HG03575 (cell line): ENCODE results near the gene KRTAP10-2.

ENCODE experiments used
- ATAC-seq: cut with Tn5 transposase; IDR thresholded peaks from one replicate; pipeline ENCODE4 v1.9.1; 2021; ENCODE audit not compliant: unreplicated experiment, insufficient number of reproducible peaks, low FRiP score; ENCODE audit errors: extremely low read depth

Gene KRTAP10-2

DNA sequence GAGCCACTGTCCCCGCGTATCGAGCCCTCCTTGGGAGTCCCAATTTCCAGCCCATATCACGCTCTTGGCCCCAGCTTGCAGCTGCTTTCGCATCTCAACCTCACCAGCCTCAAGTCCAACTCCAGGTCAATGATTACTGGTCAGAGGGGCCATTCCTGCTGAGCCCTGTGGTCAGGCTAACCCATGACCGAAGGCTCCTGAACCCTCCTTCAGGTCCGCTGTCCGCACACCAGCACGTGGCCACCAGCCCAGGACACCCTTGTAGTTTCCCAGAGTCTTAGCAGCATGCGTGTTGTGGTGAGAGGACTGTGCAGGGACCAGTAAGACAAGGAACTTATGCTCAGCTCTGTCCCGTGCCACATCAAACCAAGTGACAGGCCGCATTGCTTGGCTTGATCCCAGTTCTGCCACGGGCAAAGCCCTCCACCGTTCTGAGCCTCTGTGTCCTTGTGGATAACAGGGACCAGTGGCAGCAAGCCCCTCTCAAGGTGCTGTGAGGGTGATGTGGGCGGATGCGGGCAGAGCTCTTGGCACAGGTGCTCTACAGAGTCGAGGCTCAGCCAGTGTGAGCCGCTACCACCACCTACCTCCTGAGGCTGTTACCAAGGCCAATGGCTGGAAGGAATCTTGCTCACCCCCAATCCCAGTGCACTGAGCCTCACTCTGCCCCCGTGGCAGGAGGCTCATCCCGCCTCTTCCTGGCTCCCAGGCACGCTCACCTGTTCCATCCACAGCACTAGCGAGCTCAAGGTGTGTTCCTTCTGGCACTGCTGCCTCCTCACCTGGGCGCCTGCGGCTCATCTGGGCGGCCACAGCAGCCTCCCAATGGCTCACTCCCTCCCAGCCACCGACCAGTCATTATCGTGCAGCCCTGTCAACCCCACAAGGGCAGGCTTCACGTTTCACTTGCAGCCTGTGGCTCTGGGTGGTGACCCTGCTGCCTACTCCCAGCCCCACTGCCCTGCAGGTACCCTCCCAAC, 31.7 kb downstream of the KRTAP10-2 start:
- ATAC-seq: no peak

DNA sequence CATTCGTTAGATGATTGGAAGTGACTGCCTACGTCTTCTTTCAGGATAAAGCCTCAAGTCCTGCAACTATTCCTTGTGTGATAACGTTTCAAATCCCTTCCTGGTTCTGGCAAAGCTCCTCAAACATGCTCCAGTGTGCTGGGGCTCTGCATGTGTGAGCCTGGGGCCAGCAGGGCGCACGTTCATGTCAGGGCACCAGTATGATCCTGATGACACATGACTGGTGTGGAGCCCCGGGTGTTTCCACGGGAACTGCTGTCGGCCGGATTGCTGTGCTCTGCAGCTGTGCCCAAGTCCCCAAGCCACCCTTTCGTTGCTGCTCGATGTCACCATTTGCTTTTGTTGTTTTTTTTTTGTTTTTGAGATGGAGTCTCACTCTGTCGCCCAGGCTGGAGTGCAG, 32.6 kb downstream of the KRTAP10-2 start:
- no peak for ATAC-seq

DNA sequence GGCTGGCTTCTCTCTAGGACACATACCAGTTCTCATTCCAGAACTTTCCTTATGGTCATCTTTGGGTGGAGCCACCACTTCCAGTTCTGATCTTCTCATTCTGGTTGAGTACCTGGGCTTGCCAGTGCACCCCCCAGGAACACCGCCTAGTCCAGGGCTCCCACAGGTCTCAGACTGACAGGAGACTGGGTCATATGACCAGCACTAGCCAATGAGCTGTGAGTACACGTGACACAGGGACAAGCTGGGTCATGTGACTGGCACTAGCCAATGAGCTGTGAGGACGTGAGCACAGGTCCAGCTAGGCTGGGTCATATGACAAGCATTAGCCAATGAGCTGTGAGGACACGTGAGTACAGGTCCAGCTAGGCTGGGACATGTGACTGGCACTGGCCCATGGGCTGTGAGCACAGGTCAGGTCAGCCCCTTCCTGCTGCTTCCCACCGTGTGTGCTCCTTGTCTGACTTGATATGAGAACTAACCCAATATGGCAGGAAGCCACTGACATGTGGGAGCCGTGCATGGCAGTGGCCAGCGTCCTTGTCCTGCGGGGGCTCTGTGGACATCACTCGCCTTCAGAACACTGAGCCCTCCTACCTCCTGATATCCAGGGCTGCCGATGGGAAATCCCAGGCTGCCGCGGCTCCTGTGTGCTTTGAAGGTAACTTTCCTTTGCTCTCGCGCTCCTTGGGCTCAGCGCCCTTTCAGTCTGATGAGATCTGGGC, 34.0 kb downstream of the KRTAP10-2 start:
- ATAC-seq: no peak

DNA sequence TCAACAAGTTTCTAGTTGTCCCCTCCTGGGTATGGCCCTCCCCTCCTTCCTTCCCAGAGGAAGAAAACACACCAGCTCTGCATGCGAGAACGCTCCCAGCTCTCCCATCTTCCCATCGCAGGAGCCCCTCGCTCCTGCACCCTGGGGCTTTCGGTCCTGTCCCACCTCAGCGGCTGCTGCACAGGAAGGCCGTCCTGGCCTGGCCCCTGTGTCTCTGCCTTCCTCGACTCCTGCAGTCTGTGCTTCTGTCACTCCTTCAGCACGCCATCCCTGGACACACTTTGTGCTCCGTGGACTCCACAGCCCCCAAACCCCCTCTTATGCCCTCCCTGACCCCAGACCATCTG, 34.5 kb downstream of the KRTAP10-2 start:
- ATAC-seq: no peak

DNA sequence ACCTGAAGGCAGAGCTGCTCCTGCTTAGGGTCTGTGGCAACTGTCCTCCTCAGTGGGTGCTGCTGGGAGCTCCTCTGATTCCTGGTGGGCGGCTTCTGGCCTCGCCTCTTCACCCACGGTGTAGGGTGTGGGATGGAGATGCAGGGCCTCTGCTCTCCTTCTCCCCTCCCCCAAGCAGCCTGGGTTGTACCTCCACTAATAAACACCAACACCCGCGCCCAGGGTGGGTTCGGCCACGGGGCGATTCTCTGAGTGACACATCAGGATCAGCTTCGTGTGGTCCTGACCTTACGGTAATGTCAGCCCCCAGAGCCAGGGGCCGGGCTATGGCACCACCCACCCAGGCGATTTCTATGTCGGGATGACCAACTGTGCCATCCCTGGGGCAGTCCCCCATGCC, 35.0 kb downstream of the KRTAP10-2 start:
- ATAC-seq: no peak

DNA sequence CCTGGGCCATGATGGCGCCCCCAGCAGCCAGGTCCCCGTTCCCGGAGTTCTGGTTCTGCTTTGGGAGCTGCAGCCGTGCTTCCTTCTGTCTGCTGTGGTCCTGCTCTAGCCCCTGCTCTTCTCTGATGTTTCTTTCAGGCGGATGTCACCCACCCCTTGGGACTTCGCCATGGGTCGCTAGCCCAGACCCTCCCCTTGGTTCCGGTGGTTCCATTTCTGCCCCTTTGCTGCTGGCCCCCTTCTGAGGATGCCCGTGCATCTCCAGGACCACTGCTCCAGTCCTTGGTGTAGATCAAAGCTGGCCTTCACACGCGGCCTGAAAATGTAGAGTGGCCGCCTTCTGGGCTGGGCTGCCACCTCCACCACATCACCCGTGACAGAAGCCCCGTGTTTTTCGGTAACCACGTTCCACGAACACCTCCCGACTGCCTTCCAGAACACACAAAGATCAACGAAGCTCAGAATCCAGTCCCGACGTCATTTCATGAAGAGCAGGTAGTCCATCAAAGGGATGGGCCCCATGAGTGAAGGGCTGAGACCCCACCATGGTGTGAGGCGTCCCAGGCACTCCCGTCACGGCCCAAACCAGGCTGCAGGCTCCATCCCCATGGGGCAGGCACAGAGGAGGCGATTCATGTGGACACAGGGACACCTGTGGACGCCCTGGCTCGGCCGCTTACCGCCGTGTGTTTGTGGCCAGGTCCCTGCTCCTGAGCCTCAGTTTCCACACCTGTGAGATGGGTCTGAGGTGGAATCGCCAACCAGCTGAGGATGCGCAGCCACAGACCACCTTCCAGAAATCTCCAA, 35.7 kb downstream of the KRTAP10-2 start:
- no peak for ATAC-seq

DNA sequence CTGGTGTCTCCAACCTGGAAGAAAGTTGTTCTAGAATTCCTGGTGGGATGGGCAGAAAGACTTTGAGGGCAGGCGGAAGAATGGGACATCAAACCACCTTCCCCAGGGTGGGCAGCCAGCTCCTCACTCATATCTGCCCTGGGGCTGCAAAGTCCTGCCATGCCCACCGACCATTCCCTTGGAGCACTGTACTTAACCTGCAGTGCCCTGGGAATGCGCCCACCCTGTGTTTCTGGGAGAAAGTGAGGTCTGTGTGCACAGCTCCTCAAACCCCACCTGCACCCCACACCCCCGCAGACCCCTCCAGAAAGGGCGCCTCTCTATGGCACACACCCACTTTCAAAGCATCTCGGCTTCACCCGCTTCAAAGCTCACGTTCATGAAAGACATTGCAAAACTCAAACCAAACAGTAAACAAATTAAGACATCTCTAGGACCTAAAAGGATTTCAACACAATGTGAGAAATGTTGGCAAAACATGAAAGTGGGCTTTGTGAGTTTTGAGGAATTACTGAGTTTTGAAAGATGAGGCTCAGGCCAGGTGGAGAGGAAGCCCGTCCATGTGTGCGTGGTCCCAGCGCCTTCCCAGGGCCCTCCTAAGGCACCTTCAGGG, 36.5 kb downstream of the KRTAP10-2 start:
- no peak for ATAC-seq

DNA sequence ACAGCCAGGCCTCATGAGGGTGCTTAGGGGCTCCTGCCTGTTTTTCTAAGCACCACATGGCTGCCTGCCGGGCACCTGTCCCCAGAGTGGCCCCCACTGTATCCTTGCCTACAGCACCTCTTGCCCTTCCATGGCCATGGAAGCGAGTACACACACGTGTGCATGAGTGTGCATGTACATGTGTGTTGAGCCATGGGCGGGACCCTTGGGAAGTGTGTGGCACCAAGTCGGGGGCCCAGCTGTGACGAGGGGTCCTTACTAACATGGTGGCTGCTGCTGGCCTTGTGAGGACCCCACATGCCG, 37.1 kb downstream of the KRTAP10-2 start:
- no peak for ATAC-seq

DNA sequence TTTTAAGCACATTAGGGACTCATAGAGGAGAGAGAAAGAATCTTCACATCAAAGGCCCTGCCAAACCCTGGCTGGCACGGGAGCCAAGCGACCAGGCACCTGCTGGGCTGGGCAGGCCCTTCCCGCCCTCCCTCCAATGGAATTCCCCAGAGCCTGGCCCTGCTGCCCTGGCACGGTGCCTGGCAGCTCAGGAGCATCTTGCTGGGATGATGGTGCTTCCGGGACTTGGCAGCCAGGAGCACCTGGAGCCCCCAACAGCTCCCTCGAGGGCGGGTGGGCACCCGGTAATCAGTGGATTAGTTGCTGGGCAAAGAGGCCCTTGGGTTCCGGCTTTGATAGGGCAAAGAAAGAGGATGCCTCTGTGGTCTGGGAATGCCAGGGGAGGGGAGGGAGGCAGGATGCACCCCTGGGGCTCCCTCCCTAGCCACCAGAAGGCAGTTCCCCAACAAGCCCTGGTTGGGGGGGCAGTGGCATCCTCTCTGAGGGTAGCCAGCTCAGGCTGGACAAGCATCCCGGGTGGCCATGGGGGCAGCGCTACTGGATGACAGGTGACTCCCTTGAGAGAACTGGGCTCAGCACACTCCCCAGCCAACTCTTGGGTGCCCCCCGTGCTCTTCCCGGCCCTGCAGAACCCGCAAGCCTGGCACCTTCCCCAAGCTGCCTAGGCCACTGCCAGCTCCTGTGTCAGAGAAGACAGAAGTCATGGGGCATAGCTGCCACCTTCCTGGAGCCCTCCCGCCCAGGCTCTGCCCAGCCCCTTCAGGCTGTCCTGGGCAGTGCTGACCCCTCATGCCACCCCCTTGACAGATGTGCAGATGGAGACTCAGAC, 37.7 kb downstream of the KRTAP10-2 start:
- ATAC-seq: no peak

DNA sequence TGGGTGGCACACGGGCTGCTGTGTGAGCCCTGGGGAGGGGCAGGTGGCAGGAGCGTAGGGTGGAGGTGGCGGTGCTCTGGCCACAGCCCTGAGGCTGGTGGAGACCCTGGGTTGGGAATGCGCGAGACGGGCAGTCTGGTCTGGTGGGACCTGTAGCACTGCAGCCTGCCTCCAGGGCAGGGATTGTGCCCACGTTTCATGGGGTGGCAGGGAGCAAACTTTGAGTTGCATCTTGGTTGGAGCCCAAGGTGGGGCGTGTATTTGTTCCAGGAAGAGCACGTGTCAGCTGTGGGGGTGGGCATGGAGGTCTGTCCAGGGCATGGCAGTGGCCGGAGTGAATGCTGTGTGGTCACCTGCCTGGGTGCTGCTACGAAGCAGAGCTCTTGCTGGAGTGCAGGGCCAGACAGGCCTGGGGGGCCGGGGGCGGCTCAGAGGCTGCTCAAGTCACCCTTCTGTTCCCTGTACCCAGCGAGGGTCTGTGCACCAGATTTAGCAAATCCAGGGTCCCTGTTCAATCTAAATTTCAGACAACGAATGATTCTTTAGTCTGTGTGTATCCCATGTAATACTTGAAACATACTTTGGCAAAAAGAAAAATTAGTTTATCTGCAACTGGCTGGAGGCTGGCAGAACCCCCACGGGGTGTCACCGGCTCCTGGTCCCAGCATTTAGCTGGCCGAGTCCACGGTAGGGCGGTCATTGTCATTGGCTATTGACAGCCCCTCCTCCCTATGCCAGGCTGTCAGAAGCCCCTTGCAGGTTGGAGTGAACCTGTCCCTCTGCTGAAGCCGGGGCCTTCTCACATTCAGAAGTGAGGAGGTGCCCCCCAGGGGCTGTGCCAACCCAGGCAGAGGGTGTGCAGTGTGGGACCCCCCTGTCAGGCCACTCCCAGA, 38.6 kb downstream of the KRTAP10-2 start:
- no peak for ATAC-seq

DNA sequence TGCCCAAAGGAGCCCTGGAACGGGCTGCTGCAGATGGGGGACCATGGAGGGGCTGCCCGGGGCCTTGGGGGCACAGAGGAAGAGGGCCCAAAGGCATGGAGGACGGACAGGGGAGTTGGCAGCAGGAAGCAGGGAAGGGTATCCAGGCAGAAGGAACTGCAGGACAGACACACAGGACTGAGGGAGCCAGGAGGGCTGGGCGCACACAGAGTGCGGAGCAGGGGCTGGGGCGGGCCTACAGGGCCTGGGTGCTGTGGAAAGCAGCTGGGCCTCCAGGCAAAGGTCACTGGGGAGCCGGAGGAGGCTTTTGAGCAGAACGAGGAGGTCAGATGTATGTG, 39.4 kb downstream of the KRTAP10-2 start:
- no peak for ATAC-seq

DNA sequence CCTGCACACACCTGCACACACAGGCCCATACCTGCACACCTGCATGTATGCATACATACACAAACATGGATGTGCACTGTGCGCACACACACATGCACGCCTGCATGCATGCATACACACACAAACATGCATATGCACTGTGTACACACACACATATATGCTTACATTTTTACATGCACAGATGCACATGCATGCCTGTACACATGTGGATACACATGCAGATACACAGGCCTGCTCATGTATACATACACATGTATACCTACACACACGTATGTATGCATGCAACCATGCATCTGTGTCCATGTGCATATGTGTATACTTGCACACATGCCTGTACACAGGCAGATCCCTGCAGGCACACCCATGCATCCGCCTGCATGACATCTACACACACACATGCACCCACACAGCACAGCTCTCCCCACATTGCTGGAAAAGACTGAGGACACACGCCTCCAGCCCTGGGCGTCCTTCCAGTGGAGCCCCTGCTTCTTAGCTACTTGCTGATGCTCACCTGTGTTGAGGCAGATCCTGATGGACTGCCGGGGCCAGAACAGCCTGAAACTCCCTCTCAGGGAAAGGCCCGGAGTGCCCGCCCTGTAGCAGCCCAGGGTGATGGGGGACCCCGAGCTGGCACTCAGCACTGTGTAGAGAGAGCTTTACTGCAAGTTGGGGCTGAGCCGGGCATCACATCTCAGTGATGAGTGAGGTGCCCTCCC, 39.9 kb downstream of the KRTAP10-2 start:
- ATAC-seq: no peak

DNA sequence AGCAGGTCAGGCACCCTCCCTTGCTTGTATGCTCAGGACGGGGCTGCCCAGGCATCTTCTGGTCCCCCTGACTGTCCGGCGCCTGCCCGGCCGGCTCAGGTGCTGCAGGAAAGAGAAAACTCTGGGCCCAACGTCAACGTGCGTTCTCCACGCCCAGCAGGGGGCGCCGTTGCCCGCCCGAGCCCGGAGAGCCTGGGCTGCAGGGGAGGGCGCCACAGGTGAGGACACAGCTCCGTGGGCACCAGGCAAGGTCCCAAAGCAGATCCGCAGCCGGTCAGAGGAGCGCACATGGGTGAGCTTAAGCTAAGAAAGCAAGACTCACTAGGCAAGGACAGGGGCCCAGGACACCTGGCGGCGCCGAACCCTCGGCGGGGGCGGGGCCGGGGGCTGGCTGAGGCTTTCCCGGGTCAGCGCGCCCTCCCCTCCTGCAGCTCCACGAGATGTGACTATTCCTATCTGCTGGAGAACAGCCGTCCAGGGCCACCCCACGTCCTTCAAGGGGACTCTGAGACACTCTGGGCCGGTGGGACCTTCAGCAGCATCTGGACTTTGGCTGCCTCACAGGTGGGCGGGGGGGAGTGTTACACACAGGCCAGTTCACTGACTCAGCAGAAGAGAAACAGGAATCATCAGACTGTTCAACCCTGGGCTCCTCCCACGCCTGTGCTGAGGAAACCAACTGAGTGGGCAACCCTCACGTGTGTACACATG, 40.6 kb downstream of the KRTAP10-2 start:
- no peak for ATAC-seq

DNA sequence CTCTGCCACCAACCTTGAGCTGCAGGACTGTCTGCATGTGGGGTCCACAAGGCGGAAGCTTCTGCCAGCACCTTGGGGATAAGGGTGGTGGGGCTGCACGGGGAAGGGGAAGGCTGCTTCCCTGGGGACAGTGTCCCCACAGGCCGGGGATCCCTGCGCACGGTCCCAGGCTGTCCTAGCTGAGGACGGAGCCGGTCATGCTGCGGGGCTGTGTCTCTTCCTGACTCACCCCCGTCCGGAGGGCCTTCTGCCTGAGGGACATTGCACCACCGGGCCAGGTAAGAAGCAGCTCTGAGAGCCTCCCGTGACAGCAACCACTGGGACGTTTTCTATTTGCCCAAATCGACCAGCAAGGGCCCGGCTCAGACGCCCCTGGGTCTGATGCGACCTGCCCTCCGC, 41.2 kb downstream of the KRTAP10-2 start:
- ATAC-seq: no peak

DNA sequence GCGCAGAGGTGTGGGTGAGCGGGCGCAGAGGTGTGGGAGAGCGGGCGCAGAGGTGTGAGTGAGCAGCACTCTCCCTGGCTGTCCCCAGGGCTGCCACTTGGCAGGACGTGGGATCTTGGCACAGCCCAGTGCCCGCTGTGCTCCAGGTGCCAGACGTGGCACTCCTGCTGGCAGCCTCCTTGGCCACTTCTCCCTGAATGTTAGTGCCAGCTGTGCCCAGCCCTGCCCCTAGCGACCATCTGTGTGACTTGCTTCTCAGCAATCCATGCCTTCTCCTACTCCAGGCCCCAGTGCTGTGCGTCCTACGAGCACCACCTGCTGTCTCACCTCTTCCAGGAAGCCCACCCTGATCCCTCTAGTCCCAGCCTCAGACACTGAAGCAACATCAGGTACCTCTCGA, 41.8 kb downstream of the KRTAP10-2 start:
- ATAC-seq: no peak

DNA sequence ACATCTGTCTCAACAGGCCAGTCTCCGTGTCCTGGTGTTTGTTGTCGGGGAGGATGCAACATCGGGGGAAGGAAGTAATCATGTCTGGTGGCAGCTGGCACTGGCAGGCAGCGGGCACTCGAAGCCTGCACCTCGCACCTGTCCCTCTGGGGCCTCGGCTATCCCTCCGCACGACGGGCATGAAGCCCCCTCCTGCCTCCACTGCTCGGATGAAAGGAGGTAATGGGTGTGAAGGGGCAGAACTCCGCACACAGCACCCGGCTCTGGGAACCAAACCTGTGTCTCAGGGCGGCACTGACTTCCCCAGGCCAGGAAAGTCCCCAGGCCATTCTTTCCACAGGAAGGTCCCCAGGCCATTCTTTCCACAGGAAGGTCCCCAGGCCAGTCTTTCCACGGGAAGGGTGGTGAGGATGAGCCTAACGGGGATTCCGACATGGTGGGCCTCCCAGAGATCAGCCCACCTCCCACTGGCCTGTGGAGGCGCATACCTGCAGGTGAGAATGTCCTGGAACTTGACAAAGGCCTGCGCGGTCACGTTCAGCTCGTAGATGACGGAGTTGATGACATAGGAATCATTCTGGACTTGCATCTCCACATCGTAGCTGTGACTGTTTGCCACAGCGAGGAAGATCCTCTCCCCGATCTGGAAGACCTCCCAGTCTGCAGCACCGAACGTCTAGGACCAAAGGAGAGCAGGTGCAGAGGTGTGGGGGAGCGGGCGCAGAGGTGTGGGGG, 42.4 kb downstream of the KRTAP10-2 start:
- ATAC-seq: no peak
